HG02852 (cell line): Measurements from ENCODE around the gene MTF1.
"Not testable (repeated sequence)": the region's sequence is repeated elsewhere in the genome, so short reads cannot be mapped to it uniquely, and the experiment has no call there.

Experiments
- ATAC-seq: cut with Tn5 transposase; IDR thresholded peaks from one replicate; pipeline ENCODE4 v1.9.1; 2021; ENCODE audit warnings: mild to moderate bottlenecking, moderate library complexity; ENCODE audit not compliant: unreplicated experiment

MTF1 gene

DNA sequence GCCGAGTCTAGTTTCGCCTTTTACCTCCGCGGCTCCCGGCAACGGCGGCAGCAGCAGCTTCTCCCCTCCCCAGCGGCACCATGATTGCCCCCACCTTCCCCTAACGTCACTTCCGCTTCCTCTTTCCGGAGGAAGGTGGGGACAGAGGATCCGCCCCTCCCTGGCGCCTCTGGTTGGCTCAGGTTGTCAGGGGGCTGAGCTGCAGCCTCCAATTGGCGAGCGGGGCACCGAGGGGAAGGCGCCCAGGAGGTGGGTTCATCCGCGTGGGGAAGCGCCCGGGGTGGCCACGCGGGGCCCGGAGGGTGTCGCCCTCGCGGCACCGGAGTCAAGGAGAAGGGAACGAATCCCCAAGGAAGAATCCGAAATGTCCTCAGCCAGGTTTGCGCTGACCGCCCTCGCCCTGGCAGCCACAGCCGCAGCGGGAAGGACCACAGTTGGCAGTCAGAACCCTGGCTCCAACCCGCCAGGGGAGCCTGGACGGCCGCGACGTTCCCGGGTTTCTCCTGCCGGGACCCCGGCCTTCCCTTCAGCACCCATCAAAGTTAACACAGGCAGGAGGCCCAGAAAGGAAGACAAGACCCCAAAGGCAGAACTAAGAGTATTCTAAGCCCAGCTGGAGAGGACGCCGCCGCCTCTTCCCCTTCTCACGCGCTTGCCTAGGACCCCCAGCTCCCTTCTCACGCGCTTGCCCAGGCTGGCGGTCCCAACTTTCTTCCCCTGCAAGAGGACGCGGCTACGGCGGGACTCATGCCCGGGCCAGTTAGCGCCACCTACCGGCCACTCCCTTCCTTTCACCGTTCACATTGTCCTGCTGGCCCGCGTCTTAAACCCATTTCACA is at the start of gene MTF1:
Gene MTF1, minus strand, starts transcription at position 86 of the 839 bp plus-strand sequence. CDS start 1,934 bp downstream, outside the sequence.
- ATAC-seq, result peak; percentile 90

DNA sequence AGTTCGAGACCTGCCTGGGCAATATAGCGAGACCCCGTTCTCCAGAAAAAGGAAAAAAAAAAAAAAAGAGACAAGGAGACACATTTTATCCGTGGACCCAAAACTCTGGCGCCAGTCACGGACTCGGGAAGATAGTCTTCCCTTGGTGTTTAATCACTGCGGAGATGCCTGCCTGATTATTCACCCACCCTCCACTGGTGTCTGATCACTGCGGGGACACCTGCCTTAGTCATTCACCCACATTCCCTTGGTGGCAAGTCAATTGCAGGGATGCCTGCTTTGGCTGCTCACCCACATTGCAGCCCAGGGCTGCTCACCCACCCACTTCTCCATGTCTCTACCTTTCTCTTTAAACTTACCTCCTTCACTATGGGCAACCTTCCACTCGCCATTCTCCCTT is 49.1 kb upstream of the MTF1 start:
- ATAC-seq, result not testable (repeated sequence)

DNA sequence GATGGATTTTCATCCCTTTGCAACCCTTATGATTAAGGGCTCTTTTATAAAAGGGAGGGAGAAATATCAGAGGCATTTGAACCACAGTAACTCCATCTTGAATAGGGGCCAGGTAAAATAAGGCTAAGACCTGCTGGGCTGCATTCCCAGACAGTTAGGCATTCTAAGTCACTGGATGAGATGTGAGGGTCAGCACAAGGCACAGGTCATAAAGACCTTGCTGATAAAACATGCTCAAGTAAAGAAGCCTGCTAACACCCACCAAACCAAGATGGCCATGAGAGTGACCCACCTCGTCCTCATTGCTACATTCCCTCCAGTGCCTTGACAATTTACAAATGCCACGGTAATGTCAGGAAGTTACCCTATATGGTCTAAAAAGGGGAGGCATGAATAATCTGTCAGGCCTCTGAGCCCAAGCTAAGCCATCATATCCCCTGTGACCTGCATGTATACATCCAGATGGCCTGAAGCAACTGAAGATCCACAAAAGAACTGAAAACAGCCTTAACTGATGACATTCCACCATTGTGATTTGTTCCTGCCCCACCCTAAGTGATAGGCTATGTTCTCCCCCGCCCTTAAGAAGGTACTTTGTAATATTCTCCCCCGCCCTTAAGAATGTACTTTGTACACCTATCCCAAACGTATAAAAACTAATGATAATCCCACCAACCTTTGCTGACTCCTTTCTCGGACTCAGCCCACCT is 48.2 kb upstream of the MTF1 start:
- not testable (repeated sequence) for ATAC-seq

- not testable (repeated sequence) for ATAC-seq
These were observed 47.2 kb upstream of the MTF1 start for GRCh38 chr1:37906591-37906990.

- no peak for ATAC-seq
These were observed 46.3 kb upstream of the MTF1 start for GRCh38 chr1:37905727-37906126.

GRCh38 chr1:37903921-37904320 is 44.5 kb upstream of the MTF1 start:
- not testable (repeated sequence) for ATAC-seq

- ATAC-seq, result no peak
These were observed 43.6 kb upstream of the MTF1 start for GRCh38 chr1:37902983-37903382.

GRCh38 chr1:37901893-37902225 is 42.5 kb upstream of the MTF1 start:
- no peak for ATAC-seq

DNA sequence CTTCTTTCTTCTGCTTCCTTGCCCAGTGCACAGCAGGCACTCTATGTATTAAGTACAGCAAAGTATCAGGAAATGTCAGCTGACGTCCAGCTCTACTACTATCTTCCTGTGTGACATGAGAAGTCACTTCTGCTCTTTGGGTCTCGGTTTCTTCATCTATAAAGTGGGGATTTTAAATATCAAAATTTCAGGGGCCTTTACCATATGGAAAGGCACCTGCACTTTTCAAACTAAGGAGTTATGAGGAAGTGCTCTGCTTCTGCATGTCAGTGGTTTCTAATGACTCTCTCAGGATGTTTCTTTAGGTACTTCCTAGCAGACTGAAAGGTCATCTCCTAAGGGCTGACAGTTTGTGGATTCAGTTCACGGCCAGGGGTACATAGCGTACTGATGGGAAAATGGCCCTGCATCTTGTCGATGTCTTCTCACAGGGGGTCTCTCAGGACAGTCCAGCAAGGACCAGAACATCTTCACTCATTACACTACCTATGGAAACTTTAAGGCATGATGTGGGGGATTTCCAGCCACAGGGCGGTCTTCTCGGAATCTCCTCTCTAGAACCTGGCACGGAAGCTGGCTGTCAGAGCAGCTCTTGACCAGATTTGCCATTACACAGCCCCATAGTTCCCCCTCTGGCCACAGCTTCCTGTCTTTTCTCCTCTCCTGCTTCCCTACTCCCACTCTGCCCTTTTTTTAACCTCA is 42.0 kb upstream of the MTF1 start:
- ATAC-seq, result peak; percentile 62

DNA sequence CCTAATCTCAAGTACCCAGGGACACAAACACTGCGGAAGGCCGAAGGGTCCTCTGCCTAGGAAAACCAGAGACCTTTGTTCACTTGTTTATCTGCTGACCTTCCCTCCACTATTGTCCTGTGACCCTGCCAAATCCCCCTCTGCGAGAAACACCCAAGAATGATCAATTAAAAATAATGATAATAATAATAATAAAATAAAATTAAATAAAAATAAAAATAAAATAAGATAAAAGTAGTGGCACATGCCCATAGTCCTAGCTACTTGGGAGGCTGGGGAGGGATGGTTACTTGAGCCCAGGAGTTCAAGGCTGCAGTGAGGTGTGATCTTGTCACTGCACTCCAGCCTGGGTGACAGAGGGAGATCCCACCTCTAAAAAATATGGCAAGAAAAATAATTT is 38.2 kb upstream of the MTF1 start:
- ATAC-seq, result not testable (repeated sequence)

DNA sequence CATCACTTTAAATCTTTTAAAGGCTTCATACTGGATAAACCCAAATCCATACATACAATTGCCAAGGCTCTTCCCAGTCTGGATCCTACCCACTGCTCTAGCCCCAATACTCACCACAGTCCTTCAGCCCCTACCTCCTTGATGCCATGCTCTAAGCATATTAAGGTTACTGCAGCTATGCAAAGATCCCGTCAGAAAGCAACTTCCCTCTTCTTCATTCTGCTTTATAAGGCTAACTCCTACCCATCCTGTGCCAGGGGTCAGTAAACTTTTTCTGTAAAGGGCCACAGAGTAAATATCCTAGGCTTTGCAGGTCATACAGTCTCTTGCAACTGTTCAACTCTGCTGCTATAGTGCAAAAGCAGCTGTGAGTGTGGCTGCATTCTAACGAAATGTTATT is 34.3 kb upstream of the MTF1 start:
- ATAC-seq, result no peak

DNA sequence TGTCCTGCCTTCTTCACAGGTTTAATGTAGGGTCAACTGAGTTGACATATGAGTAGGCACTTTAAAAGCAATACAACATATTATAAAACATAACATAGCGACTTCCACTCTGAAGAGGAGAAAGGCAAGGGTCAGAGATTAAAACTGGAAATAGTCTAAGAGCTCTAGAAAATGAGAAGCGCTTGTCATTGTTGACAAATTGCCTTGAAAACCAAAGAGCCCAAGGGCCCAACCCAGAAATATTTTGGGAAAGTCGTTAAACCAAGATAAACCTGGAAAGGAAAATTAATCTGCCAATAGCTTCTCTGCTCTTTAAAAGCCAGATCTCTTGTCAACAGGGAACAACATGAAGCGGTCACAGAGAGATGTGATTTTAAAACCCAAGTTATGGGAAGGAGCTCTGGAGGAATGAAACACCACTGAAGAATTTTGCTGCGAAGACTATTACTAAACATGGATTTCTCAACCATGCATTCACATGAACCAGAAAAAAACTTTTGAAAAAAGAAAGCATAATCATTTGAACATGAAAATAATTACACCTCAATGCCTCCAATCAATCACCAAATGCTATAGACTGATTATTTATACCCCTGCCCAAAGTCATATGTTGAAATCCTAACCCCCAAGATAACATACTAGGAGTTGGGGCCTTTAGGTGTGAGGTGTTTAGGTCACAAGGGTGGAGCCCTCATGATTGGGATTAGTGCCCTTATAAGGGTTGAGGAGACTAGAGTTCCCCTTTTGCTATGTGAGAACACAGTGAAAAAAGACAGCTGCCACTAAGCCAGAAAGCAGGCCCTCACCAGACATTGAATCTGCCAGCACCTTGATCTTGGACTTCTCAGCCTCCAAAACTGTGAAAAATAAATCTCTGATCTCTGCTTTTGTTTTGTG is 33.0 kb upstream of the MTF1 start:
- no peak for ATAC-seq

DNA sequence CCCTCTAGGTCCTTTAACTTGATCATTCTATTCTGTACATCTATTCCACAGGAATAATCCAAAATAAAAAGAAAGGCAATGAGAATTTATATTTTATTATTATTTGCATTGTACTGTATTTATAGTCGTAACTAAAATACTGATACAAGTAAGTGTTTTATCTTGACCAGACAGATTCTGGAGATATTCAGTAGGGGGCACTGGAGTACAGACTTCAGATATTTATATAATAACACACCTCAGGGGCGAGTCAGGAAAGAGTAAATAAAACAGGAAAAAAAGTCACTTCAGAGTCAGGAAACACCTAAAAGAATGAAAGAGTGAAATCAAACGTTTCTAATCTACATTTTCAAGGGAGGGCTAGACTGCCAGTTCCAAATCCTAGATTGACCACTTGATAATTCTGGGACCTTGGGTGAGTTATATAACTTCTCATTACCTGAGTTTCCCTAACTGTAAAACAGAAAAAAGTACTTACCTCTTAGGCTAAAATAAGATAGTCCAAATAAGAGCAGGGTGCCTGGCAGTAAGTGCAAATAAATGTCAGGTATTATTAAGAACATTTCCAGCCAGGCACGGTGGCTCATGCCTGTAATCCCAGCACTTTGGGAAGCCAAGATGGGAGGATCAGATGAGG is 31.1 kb upstream of the MTF1 start:
- no peak for ATAC-seq

GRCh38 chr1:37888022-37888700 is 28.8 kb upstream of the MTF1 start:
- ATAC-seq, result no peak

- no peak for ATAC-seq
These were observed 24.8 kb upstream of the MTF1 start for GRCh38 chr1:37884145-37884544.

- ATAC-seq, result no peak
These were observed 24.3 kb upstream of the MTF1 start for GRCh38 chr1:37883671-37884070.

- ATAC-seq, result no peak
These were observed 20.5 kb upstream of the MTF1 start for GRCh38 chr1:37879865-37880264.

DNA sequence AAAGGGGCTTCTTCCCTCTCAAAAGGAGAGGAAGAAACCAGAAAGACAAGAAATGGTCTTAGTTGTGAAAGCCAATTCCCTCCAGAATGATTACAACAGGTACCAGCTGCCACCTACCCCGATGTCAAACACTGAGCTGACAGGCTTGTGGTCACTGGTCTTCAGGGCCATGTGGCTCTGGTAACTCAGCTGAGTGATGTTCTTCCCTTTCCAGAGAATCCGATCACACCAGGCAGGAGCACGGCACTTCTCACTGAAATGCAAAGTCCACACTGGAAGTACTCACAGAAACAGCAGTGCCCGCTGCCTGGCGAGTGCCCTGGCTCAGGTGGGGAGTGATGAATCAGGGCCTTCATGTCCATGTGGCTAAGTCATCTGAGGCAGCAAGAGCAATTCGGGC is 18.7 kb upstream of the MTF1 start:
- ATAC-seq, result no peak

DNA sequence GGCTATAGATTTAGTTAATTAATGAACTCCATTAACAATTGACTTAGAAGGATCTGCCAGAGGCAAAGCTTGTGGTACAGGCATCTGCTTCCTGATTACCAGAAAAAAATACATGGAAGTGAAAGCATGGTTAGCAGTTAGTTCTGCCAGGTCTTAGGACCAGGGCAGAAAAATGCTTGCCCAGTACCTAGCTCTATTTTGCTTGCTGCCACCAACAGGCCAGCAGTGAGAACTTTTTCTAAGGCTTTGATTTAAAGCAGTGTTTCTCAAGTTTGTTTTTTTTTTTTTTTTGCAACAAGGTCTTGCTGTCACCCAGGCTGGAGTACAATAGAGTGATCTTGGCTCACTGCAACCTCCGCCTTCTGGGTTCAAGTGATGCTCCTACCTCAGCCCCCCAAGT is 16.4 kb upstream of the MTF1 start:
- no peak for ATAC-seq

DNA sequence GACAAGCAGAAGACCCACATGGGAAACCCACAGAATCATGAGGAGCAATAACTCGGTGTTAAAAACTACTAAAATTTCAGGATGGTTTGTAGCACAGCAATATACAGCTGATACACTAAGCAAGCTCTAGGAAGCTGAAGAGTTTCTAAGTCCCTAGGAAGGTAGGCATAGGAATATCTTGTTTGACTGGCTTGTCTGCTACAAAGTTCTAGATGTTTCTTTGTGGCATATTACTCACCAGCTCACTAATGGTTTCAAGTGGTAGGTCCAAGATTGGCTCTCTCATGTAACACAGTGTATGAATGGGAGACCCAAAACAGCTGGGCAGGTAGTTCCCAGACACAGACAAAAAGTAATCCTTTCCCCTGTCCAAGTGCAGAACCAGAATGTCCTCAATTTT is 13.3 kb upstream of the MTF1 start:
- no peak for ATAC-seq
